Measurements from ENCODE around the gene TMEM178A. TPM values are rescaled to one million over a fixed set of nuclear protein-coding genes. Genes with fewer than 3 reads are reported as not detected.

The TMEM178A gene
- polyA plus RNA-seq, 1 donor from 2014 or later: 31.8 TPM

GRCh38 chr2:39629646-39630045, 36.1 kb upstream of the TMEM178A start:
- no peak overlapping the region for H3K9ac ChIP-seq (ENCODE audit: low read length)
- no peaks in the 10 kb centered on the region for H3K27me3 ChIP-seq (ENCODE audit: insufficient read depth, low read depth, low read length)
- H4K20me1 ChIP-seq (ENCODE audit: insufficient read depth): no peaks in the 10 kb centered on the region
- H3K9me2 ChIP-seq (ENCODE audit: insufficient read depth, low read length): no peaks in the 10 kb centered on the region
- no peak overlapping the region for H3K27ac ChIP-seq (ENCODE audit: low read length)
- H3F3A ChIP-seq (ENCODE audit: insufficient read depth, low read length, poor library complexity, severe bottlenecking): no peaks in the 10 kb centered on the region
- no peaks in the 10 kb centered on the region for H3K9me3 ChIP-seq (ENCODE audit: low read length)
- no peak overlapping the region for H3K4me2 ChIP-seq (ENCODE audit: low read length)
- no peaks in the 10 kb centered on the region for H3K79me2 ChIP-seq (replicated peaks; ENCODE audit: insufficient read depth, low read length)
- TF ChIP-seq EZH2 (IDR thresholded peaks at IDR 0.05; ENCODE audit: borderline replicate concordance, insufficient read depth, low read length, poor library complexity, severe bottlenecking) (no peak), MXI1 (conservative IDR thresholded peaks at IDR 0.05; ENCODE audit: poor library complexity, severe bottlenecking) (no peak)
- no peaks in the 10 kb centered on the region for H3K36me3 ChIP-seq (ENCODE audit: insufficient read depth, low read length)
- H2AFZ ChIP-seq (ENCODE audit: low read depth, low read length): no peak overlapping the region
- H3K4me3 ChIP-seq (ENCODE audit: low read length): no peak overlapping the region

GRCh38 chr2:39631256-39631655, 34.5 kb upstream of the TMEM178A start:
- Histone ChIP-seq H3K27me3 (ENCODE audit: insufficient read depth, low read depth, low read length) (no peaks in the 10 kb centered on the region), H3K27ac (ENCODE audit: low read length) (no peak overlapping the region), H2AFZ (ENCODE audit: low read depth, low read length) (no peak overlapping the region), H3F3A (ENCODE audit: insufficient read depth, low read length, poor library complexity, severe bottlenecking) (no peaks in the 10 kb centered on the region), H4K20me1 (ENCODE audit: insufficient read depth) (no peaks in the 10 kb centered on the region), H3K36me3 (ENCODE audit: insufficient read depth, low read length) (no peaks in the 10 kb centered on the region), H3K4me3 (ENCODE audit: low read length) (no peak overlapping the region), H3K9ac (ENCODE audit: low read length) (no peak overlapping the region), H3K79me2 (replicated peaks; ENCODE audit: insufficient read depth, low read length) (no peaks in the 10 kb centered on the region), H3K4me2 (ENCODE audit: low read length) (no peak overlapping the region), H3K9me2 (ENCODE audit: insufficient read depth, low read length) (no peaks in the 10 kb centered on the region), H3K9me3 (ENCODE audit: low read length) (no peaks in the 10 kb centered on the region)
- TF ChIP-seq TAF1 (IDR thresholded peaks at IDR 0.05; ENCODE audit: low read depth): no peak
- no peak for TF ChIP-seq RAD21 (conservative IDR thresholded peaks at IDR 0.05)
- TF ChIP-seq EZH2 (IDR thresholded peaks at IDR 0.05; ENCODE audit: borderline replicate concordance, insufficient read depth, low read length, poor library complexity, severe bottlenecking): no peak
- TF ChIP-seq SMC3 (conservative IDR thresholded peaks at IDR 0.05; ENCODE audit: poor library complexity): no peak
- no peak for TF ChIP-seq POLR2AphosphoS5 (IDR thresholded peaks at IDR 0.05)
- TF ChIP-seq CTCF (IDR thresholded peaks at IDR 0.05; ENCODE audit: poor library complexity, severe bottlenecking): no peak
- no peak for TF ChIP-seq MXI1 (conservative IDR thresholded peaks at IDR 0.05; ENCODE audit: poor library complexity, severe bottlenecking)
- TF ChIP-seq REST (IDR thresholded peaks at IDR 0.05; ENCODE audit: borderline replicate concordance): no peak
- TF ChIP-seq EP300 (conservative IDR thresholded peaks at IDR 0.05; ENCODE audit: poor library complexity, severe bottlenecking): no peak

GRCh38 chr2:39631718-39632117, 34.0 kb upstream of the TMEM178A start:
- H3K9me3 ChIP-seq (ENCODE audit: low read length): no peaks in the 10 kb centered on the region
- no peak overlapping the region for H3K4me3 ChIP-seq (ENCODE audit: low read length)
- H2AFZ ChIP-seq (ENCODE audit: low read depth, low read length): no peak overlapping the region
- H4K20me1 ChIP-seq (ENCODE audit: insufficient read depth): no peaks in the 10 kb centered on the region
- no peak overlapping the region for H3K27ac ChIP-seq (ENCODE audit: low read length)
- H3K79me2 ChIP-seq (replicated peaks; ENCODE audit: insufficient read depth, low read length): no peaks in the 10 kb centered on the region
- H3K9me2 ChIP-seq (ENCODE audit: insufficient read depth, low read length): no peaks in the 10 kb centered on the region
- H3K36me3 ChIP-seq (ENCODE audit: insufficient read depth, low read length): no peaks in the 10 kb centered on the region
- H3K9ac ChIP-seq (ENCODE audit: low read length): no peak overlapping the region
- H3K27me3 ChIP-seq (ENCODE audit: insufficient read depth, low read depth, low read length): no peaks in the 10 kb centered on the region
- no peak for TF ChIP-seq SMC3 (conservative IDR thresholded peaks at IDR 0.05; ENCODE audit: poor library complexity)
- no peak for TF ChIP-seq EZH2 (IDR thresholded peaks at IDR 0.05; ENCODE audit: borderline replicate concordance, insufficient read depth, low read length, poor library complexity, severe bottlenecking)
- TF ChIP-seq MXI1 (conservative IDR thresholded peaks at IDR 0.05; ENCODE audit: poor library complexity, severe bottlenecking): no peak
- TF ChIP-seq EP300 (conservative IDR thresholded peaks at IDR 0.05; ENCODE audit: poor library complexity, severe bottlenecking): no peak
- TF ChIP-seq TAF1 (IDR thresholded peaks at IDR 0.05; ENCODE audit: low read depth): no peak
- no peak for TF ChIP-seq POLR2AphosphoS5 (IDR thresholded peaks at IDR 0.05)
- TF ChIP-seq REST (IDR thresholded peaks at IDR 0.05; ENCODE audit: borderline replicate concordance): no peak
- no peak for TF ChIP-seq RAD21 (conservative IDR thresholded peaks at IDR 0.05)
- no peak for TF ChIP-seq CTCF (IDR thresholded peaks at IDR 0.05; ENCODE audit: poor library complexity, severe bottlenecking)
- no peaks in the 10 kb centered on the region for H3F3A ChIP-seq (ENCODE audit: insufficient read depth, low read length, poor library complexity, severe bottlenecking)
- no peak overlapping the region for H3K4me2 ChIP-seq (ENCODE audit: low read length)
